Measurements from ENCODE around the gene SLC4A8.

Gene SLC4A8

DNA sequence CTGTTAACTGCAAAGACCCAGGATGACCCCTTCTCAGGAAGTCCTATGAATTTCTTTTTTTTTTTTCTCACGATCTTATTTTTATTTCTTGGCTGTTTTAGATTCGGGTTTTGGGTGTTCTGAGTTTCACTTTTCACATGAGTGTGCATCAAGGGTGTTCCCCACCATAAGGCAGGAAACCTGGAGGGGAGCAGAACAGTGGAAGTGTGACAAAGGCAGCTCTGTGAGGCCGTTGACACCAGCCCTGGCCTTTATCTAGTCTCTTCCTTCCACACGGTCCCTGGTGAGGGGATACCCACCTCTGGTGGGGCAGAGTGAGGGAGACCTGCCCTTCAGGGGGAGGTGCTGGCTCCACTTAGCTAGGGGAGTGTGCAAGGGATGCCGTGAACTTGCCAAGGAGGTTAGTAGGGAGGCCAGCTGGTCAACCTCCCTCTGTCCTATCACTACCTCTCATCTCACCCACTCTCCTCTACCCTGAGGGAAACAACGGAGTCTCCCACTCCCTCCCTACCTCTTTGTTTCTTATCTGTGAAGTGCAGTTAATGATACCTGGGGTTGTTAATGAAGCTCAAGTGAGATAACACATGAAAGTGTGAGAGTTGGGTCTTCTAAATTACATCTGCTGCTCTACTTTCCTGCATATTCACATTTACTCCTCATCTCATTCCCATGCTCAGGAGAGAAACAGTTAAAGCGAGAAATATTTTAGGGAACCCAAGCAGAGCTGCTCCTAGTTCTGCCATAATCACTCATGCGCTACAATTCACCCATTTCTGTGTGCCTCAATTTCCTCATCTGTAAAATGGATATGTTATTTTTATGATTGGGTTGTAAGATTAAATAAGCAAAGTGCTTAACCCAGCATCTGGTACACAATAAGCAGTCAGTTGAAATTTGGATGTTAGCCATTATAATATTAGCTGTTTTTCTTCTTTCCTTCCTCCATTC, 29.1 kb upstream of the SLC4A8 start:
- peak; percentile 72 for DNase-seq

GRCh38 chr12:51397670-51398069, 27.0 kb upstream of the SLC4A8 start:
- DNase-seq: peak; percentile 33

- DNase-seq: no peak
Observed at GRCh38 chr12:51399891-51400290, 24.7 kb upstream of the SLC4A8 start.

GRCh38 chr12:51401020-51401419, 23.6 kb upstream of the SLC4A8 start:
- no peak for DNase-seq

DNA sequence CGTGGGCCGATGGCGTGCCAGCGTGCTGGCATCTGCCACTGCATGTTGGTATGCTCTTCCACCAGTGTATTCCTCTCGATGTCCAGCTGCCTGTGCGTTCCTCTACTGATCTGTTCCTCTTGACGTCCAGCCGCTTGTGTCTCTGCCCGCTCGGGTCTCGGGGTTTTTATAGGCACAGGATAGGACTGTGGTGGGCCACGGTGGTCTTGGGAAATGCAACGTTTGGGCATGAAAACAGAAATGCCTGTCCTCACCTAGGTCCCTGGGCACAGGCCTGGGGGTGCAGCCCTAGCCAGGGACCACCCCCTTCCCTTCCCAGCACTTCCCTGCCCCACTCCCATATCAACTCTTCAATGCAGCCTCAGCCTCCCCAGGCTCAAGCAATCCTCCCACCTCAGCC, 23.1 kb upstream of the SLC4A8 start:
- DNase-seq: no peak

DNA sequence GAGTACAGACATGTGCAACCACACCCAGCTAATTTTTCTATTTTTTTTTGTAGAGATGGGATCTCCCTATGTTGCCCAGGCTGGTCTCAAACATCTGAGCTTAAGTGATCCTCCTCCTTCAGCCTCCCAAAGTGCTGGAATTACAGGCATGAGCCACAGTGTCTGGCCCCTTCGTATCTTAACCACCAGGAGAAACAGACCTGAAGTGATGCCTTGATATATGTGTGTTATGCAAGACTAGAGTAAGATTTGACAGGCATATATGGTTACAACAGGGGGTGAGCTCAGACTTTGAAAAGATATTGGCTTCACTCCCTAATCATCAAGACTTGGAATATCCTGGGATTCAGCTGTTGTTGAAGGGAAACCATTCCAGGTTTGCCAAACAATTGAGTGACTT, 22.7 kb upstream of the SLC4A8 start:
- DNase-seq: no peak

- no peak for DNase-seq
Observed at GRCh38 chr12:51403159-51403558, 21.5 kb upstream of the SLC4A8 start.

DNA sequence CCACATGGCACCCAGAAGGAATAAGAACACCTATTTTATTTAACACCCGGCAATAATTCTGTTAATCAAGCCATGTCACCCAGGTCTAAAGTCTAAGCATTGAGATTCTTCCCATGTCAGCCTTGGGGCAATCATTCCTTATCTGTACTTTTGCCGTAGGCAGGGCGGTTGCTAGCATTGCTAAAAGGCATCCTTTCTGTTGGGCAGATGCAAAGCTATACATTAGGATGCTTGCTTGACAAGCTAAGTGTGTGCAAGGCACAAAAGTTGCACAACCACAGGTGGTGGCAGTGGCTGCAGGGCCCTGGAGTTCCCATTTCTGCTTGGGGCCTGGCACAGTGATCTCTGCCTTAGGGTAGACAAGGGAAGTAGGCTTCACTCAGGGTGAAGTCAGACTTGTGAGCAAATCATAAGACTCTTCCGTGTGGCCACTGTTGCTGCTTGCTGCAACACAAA, 20.9 kb upstream of the SLC4A8 start:
- DNase-seq: no peak

DNA sequence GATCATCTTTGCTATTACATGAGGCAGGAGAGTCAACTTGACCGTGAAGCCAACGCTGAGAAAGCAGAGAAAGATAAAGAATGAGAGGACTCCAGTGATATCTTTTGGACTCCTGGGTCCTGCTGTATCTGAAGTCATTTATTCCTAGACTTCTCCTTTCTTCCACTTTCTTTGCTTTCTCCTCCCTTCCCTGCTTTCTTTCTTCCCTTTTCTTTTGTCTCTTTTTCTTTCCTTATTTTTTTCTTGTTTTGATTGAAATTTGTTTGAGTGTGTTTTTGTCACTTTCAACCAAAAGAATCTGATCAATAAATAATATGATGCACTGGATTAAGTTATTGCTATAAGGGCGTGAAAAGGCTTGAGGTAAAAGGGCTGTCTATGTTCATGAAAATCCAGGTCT, 20.0 kb upstream of the SLC4A8 start:
- DNase-seq: no peak

GRCh38 chr12:51405801-51406207, 18.8 kb upstream of the SLC4A8 start:
- DNase-seq: no peak

DNA sequence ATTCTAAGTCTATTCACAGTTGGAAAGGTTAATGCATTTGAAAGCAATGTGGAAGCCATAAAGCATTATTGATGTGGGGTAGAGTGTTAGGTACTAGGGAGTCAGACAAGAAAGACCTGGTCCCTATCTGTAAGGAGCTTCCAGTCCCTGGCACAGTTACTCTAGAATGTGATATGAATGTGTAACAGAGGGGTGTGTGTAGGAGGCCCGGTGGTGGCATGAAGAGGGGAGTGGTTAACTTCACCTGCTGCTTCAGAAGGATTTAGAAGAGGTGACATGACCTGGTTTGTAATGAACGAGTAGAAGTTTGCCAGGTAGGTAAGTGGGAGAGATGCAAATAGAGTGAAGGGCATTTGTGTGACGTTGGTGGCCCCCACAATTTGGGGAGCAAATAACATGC, 18.3 kb upstream of the SLC4A8 start:
- DNase-seq: no peak

DNA sequence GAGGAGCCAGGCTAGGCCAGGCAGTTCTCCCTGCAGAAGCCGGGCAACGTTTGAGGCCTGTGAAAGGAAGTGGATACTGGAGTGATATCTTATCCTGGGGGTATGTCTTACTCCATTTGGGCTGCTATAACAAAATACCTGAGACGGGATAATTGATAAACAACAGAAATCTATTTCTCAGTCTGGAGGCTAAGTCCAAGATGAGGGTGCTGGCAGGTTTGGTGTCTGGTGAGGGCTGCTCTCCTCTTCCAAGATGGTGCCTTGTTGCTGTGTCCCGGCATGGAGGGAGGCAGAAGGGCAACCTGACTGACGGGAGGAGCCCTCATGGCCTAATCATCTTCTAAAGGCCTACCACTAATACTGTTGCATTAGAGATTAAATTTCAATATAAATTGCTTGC, 17.8 kb upstream of the SLC4A8 start:
- no peak for DNase-seq

DNA sequence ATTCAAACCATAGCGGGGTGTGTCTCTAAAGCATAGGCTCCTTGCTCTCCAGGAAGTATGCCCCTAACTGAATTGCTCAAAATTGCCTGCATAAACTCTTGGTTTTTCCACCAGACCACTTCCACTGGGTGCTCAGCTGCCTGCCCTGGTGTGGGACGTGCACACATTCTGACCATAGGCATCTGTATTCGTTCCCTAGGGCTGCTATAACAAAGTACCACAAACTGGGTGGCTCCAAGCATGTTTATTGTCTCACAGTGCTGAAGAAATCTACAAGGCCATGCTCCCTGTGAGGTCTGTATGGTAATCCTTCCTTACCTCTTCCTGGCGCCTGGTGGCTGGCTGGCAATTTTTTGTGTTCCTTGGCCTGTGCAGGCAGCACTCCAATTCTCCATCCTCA, 17.0 kb upstream of the SLC4A8 start:
- no peak for DNase-seq

GRCh38 chr12:51409846-51410245, 14.8 kb upstream of the SLC4A8 start:
- DNase-seq: no peak

DNA sequence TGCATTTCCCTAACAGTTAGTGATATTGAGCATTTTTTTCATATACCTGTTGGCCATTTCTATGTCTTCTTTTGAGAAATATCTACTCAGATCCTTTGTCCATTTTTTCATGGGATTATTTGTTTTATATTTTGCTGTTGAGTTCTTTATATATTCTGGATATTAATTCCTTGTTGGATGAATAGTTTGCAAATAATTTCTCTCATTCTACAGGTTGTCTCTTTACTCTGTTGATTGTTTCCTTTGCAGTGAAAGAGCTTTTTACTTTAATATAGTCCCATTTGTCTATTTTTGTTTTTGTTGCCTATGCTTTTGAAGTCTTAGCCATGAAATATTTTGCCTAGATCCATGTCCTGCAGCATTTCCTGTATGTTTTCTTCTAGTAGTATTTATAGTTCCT, 11.5 kb upstream of the SLC4A8 start:
- no peak for DNase-seq

GRCh38 chr12:51413791-51414190, 10.8 kb upstream of the SLC4A8 start:
- no peak for DNase-seq

DNA sequence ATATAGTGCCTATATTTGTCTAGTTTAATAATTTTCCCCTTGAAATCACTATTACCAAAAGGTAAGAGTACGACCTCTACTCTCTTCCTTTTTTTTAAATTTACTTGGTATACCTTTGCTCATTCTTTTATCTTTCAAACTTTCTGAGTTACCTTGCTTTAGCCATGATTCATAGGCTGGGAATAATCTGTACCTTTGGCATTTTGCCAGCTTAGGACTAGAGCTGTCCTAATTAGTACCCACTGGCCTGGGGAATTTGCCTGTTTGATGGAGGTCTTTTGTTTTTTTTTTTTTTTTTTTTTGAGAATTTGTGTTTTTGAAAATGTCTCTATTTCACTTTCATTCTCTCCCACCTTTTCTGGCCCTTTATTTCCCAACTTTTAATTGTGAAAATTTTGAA, 8.7 kb upstream of the SLC4A8 start:
- DNase-seq: no peak

DNA sequence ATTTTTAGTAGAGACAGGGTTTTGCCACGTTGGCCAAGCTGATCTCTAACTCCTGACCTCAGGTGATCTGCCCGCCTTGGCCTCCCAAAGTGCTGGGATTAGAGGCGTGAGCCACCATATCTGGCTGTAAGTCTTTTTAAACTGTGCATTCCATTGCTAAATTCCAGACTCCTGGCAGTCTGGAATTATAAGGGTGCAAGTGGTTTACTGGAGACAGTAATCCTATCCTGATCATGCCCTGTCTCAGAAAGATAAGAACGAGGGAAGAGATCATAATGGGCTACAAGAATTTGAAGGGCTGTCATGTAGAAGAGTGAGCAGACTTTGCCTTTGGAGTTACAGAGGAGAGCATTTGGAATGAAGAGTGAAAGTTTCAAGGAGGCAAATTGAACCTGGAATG, 6.8 kb upstream of the SLC4A8 start:
- no peak for DNase-seq

DNA sequence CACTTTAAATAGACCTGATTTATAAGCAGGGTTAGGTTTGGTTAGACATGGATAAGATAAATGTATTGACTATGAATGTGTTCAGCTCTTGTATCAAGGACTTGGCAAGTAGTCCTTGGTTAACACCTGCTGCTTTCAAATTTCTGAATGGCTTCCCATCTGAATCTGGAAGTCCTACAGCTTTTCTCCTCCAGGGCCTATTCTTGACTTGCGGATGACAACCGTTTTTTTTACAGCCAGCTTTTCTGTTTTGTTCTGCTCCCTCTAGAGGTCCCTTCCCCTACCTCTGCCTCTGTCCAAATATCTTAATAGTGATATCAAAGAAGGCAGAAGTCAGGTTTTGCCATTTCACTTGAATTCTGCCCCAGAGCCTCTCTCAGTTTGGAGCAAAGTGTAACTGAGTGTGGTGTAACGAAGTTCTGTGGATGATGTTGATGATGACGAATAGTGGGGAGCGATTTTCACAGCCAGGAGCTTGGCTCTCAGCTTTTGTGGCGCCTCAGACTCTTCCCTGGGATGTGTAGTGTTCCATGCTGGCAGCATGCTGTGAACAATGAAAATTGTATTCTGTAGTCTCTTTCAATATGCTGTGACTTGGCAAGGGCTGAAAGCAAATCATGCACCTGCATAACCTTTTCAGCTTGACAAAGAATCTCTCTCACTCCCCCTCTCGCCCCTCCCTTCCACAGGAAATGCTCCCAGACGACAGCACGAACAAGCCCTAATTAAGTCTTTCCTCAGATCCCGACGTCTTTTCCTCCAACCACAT, 5.0 kb upstream of the SLC4A8 start:
- no peak for DNase-seq

- DNase-seq: peak; percentile 60
Observed at GRCh38 chr12:51421266-51421884, 3.3 kb upstream of the SLC4A8 start.

- DNase-seq: no peak
Observed at GRCh38 chr12:51424094-51424661, 453 bp upstream of the SLC4A8 start.

DNA sequence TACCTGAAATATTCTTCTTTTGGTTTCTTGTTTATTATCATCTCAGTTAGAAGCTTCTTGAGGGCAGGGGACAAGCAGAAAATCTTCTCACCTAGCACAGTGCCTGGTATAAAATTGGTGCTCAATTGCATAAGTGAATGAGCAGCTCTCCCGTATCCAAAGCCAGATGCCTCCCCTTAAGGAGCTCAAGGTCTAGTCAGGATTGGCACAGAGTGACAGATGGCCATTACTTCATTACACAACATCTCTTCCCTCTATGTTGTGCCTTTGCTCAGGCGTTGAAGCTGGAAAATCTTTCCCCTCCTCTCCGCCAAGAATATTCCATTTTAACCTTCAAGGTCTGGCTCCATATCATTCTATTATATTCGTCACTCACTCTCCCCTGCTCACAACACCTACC, 3.6 kb downstream of the SLC4A8 start:
- DNase-seq: no peak

DNA sequence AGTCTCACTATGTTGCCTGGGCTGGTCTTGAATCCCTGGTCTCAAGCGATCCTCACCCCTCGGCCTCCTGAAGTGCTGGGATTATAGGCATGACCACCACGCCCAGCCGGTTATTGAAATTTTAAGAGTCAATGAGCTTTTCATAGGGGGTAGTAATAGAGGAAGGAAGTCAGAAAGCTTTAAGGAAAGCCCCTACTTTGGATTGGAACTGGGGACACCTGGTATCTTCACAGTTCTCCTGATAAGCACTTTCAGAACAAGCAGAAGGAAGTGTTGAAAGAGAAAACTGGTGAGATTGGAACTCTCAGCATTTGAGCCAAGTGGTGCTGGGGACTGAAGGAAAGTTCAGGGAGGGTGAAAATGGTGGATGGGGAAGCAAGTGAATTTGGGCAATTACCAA, 5.1 kb downstream of the SLC4A8 start:
- DNase-seq: no peak

All from activated CD8-positive, alpha-beta memory T cell treated with anti-CD3 and anti-CD28 coated beads for 24 hours (primary cell).